Gastroesophageal sphincter (tissue), 3 donors: Measurements from ENCODE around the gene PSAPL1.

ENCODE experiments used
- POLR2A ChIP-seq, 2 donors: fragments of 450-650 bp; IDR thresholded peaks; one replicate each; pipeline ENCODE4 v1.6.1; 2017; ENCODE audit warnings: antibody characterized with exemption in 2 of 2, mild to moderate bottlenecking in 2 of 2, moderate library complexity in 1 of 2
- TF ChIP-seq, protein P1 (sequence below), 4 experiments: fragments of 200-600 bp in 2 of 4; fragments of 450-650 bp in 2 of 4; sonication (generic) in 1 of 4; IDR thresholded peaks; one replicate each; pipeline ENCODE4 v1.5.1; 2017 to 2019; ENCODE audit warnings: antibody characterized with exemption in 4 of 4, mild to moderate bottlenecking in 2 of 4, moderate library complexity in 2 of 4

DNA sequence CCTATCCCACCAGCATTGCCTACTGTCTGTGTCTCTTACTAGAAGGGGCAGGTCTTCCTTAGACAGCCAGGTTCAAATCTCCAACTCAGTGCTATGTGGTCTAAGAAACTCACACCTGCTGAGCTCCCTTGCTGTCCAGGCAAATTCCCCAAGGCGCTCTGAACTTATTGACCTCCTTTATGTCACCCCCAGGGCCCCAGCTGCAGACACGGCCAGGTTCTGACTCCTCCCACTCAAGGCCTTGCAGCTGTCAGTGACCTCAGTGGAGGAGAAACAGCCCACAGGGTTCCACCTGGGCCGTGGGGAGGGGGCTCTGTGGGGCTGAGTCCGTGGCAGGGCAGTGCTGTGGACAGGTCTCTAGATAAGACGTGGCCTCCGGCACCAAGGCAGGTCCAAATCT lies 42.1 kb upstream of the PSAPL1 start:
- TF ChIP-seq, protein P1, sequence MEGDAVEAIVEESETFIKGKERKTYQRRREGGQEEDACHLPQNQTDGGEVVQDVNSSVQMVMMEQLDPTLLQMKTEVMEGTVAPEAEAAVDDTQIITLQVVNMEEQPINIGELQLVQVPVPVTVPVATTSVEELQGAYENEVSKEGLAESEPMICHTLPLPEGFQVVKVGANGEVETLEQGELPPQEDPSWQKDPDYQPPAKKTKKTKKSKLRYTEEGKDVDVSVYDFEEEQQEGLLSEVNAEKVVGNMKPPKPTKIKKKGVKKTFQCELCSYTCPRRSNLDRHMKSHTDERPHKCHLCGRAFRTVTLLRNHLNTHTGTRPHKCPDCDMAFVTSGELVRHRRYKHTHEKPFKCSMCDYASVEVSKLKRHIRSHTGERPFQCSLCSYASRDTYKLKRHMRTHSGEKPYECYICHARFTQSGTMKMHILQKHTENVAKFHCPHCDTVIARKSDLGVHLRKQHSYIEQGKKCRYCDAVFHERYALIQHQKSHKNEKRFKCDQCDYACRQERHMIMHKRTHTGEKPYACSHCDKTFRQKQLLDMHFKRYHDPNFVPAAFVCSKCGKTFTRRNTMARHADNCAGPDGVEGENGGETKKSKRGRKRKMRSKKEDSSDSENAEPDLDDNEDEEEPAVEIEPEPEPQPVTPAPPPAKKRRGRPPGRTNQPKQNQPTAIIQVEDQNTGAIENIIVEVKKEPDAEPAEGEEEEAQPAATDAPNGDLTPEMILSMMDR (IDR thresholded peaks at IDR 0.05) = no peak
- no peak for TF ChIP-seq POLR2A (IDR thresholded peaks at IDR 0.05)
